ENCODE measurements around the gene ITGB1.

DNA sequence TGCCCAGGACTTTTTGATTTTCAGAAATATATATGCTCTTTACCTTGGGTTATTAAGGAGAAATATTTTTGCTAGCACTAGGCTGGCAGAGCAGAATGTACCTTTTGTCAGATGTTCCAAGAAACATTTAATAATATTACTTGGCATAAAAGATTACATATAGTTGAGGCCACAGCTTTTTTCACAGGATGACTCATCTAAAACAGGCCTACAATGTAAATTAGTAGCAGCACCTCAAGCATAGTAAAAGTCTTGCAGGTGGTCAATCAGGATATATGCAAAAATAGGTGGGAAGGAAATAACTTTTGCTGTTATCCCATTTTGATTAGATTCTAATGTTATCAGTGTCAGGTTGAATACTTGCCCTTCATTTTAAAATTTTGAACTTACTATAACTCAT, 14.9 kb upstream of the ITGB1 start:
- TF ChIP-seq POLR2A (IDR thresholded peaks at IDR 0.05; ENCODE audit: low read depth, low read length) (no peak), POLR2AphosphoS5 (IDR thresholded peaks at IDR 0.05; ENCODE audit: low read depth, low read length) (no peak), TAF1 (IDR thresholded peaks at IDR 0.05; ENCODE audit: low read depth, low read length) (no peak)
